Activated CD8-positive, alpha-beta T cell treated with anti-CD3 and anti-CD28 coated beads, Interleukin-2, amount 10 ng/mL, durations not matched to agents 7 days and 5 days (primary cell): ENCODE results near the gene FSTL4. TPM values are rescaled to one million over a fixed set of nuclear protein-coding genes. Genes with fewer than 3 reads are reported as not detected.

Source experiments
- ATAC-seq: fragments of 150-1000 bp; cut with Tn5 transposase; one replicate; pipeline ENCODE4 v1.10.0; 2021; ENCODE audit warnings: moderate library complexity
- CTCF ChIA-PET: fragments of 350-600 bp; sonication (Branson Sonifier 250); formaldehyde crosslinking; loops from one replicate; lab custom pipeline; 2021; ENCODE audit warnings: antibody characterized with exemption; lab: Charles Lee
- POLR2A ChIA-PET: fragments of 350-600 bp; sonication (Branson Sonifier 250); formaldehyde crosslinking; loops from one replicate; lab custom pipeline; 2021; ENCODE audit warnings: antibody characterized with exemption; lab: Charles Lee
- DNase-seq: peaks from one replicate; pipeline ENCODE4 v3.0.0-alpha.2; 2020
- H3K27ac Mint-ChIP-seq: one replicate; pipeline ENCODE4 v1.8.0; 2021; ENCODE audit warnings: mild to moderate bottlenecking, mixed read lengths
- H3K27me3 Mint-ChIP-seq: one replicate; pipeline ENCODE4 v1.8.0; 2021; ENCODE audit warnings: low read depth, mixed read lengths
- H3K36me3 Mint-ChIP-seq: one replicate; pipeline ENCODE4 v1.8.0; 2021; ENCODE audit warnings: low read depth, mixed read lengths
- H3K4me1 Mint-ChIP-seq: one replicate; pipeline ENCODE4 v1.8.0; 2021; ENCODE audit warnings: low read depth, mixed read lengths
- H3K4me3 Mint-ChIP-seq: one replicate; pipeline ENCODE4 v1.8.0; 2021; ENCODE audit warnings: mild to moderate bottlenecking, mixed read lengths
- H3K9me3 Mint-ChIP-seq: one replicate; pipeline ENCODE4 v1.8.0; 2022; ENCODE audit warnings: mixed read lengths; ENCODE audit not compliant: insufficient read depth
- total RNA-seq, 2 experiments: library from RNA; stranded (reverse); gene quantifications; one replicate each; pipeline ENCODE4 v1.2.3, GENCODE V29; 2021

Gene FSTL4
- total RNA-seq, 2 experiments from 2014 or later, result not detected

DNA sequence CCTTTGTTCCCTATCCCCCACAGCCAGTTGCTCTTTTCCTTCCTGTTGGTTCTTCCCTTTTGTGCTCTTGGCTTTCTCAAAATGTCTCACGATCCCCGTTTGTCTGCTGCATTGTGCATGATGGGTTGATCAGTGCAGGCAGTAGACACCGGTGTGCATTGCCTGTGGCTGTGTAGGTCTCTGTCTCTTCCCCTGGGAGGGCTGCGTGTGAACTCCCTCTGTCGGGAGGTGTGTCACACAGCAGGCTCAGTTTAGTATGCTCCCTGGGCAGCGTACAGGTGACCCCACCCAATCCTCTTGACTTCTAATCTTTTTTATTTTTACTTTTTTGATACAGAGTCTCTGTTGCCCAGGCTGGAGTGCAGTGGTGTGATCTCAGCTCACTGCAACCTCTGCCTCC lies 265.3 kb downstream of the FSTL4 start:
- H3K4me1 Mint-ChIP-seq, result no peaks in the 10 kb centered on the region
- POLR2A ChIA-PET, result no interaction called here
- no peaks in the 10 kb centered on the region for H3K36me3 Mint-ChIP-seq
- CTCF ChIA-PET, result interaction anchor here (2.2 to 2.3 kb wide), 2 partner anchors 9 to 236 kb away, joined by 5 to 8 read pairs; no protein-coding TSS in a partner anchor
- no peak overlapping the region for H3K27ac Mint-ChIP-seq
- peaks cover 14% of the 10 kb centered on the region for H3K27me3 Mint-ChIP-seq
- DNase-seq (no peak), ATAC-seq (peak; percentile 49)
- no peaks in the 10 kb centered on the region for H3K9me3 Mint-ChIP-seq
- H3K4me3 Mint-ChIP-seq, result no peak overlapping the region

DNA sequence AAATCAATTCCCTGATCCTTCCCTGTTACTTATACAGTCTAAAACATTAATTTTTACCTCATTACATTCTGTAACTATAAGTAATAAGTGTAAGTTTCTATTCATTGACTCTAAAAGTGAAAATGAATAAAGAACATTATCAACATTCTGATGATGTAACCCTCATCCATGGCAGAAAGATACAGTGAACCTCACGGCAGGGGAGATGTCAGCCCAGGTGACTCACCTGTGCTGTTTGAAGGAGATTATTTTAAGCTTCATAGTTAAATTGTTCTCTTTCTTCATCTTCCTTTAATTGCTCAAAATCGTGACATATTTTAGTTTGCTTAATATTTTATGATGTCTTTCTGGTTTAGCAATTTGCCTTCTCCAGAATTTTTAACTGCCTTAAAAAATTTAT lies 268.1 kb downstream of the FSTL4 start:
- peaks cover 12% of the 10 kb centered on the region for H3K27me3 Mint-ChIP-seq
- no peaks in the 10 kb centered on the region for H3K4me1 Mint-ChIP-seq
- CTCF ChIA-PET, result no interaction called here
- no peaks in the 10 kb centered on the region for H3K9me3 Mint-ChIP-seq
- no peak for DNase-seq
- H3K36me3 Mint-ChIP-seq, result no peaks in the 10 kb centered on the region
- H3K4me3 Mint-ChIP-seq, result no peak overlapping the region
- POLR2A ChIA-PET, result no interaction called here
- ATAC-seq, result no peak
- no peak overlapping the region for H3K27ac Mint-ChIP-seq

GRCh38 chr5:133343196-133343595 lies 269.1 kb downstream of the FSTL4 start:
- Mint-ChIP-seq H3K36me3 (no peaks in the 10 kb centered on the region), H3K9me3 (no peaks in the 10 kb centered on the region), H3K27me3 (peaks cover 12% of the 10 kb centered on the region), H3K27ac (no peak overlapping the region), H3K4me1 (no peaks in the 10 kb centered on the region), H3K4me3 (no peak overlapping the region)
- ChIA-PET CTCF (no interaction called here), POLR2A (no interaction called here)
- no peak for ATAC-seq
- DNase-seq, result no peak

DNA sequence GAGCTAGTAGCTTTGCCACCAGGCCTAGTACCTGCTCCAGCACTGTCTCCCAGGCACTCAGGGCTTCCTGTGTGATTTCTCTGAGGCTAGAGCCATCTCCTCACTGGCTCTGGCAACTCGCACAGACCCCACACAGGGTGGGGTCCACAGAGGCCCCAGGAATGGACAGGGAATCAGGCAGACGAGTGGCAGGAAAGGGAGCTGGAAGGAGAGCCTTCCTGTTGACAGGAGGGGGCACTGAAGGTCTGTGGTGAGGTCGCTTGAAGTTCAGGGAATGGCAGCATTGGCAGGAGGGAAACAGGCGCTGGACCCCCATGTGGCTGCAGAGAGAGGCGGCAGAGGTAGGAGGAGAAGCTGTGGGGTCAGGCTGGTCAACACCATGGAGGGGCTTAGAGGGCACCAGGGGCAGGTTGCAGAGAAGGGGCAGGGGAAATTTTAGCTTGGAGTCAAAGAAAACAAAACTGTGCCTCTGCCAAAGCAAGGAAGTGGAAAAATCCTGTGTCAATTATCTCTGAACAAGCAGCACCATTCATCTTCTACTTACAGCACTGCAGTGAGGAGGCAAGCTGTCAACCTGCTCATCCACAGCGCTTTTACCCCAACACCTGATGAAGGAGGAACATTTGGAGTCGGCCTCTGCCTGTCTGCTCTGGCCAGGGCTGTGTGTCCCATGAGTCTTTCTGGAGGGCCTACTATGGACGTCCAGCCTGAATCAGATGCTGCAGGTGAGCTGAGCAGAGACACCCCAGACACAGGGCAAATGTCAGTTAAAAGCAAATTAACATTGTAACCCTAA lies 270.2 kb downstream of the FSTL4 start:
- Mint-ChIP-seq H3K4me1 (no peaks in the 10 kb centered on the region), H3K27me3 (peaks cover 10% of the 10 kb centered on the region), H3K4me3 (no peak overlapping the region), H3K36me3 (no peaks in the 10 kb centered on the region), H3K9me3 (no peaks in the 10 kb centered on the region), H3K27ac (no peak overlapping the region)
- DNase-seq (no peak), ATAC-seq (no peak)
- ChIA-PET CTCF (no interaction called here), POLR2A (no interaction called here)

DNA sequence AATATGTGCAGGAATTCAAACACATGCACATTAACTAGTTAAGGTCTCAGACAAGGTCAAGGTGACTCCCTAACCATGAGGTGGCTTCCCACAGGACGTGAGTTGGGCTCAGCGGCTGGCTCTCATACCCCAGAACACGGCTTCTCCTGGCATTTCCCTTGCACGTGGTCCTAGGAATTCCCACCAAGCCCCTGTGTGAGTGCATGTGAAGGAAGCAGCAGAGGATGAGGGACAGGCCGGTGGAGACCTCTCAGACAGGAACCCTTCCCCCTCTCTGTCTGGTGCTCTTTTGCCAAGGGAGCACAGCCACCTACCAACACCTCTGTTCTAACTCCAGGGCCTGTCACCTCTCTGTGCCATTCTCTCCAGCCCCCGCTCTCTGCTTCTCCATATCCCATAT lies 271.0 kb downstream of the FSTL4 start:
- ChIA-PET CTCF (interaction anchor here (1.3 kb wide), 1 partner anchor 21 kb away, joined by 3 read pairs; no protein-coding TSS in a partner anchor), POLR2A (no interaction called here)
- no peak overlapping the region for H3K4me3 Mint-ChIP-seq
- H3K27ac Mint-ChIP-seq, result no peak overlapping the region
- H3K9me3 Mint-ChIP-seq, result no peaks in the 10 kb centered on the region
- no peak for ATAC-seq
- peaks cover 8% of the 10 kb centered on the region for H3K27me3 Mint-ChIP-seq
- peaks cover 6% of the 10 kb centered on the region for H3K4me1 Mint-ChIP-seq
- no peak for DNase-seq
- no peaks in the 10 kb centered on the region for H3K36me3 Mint-ChIP-seq

DNA sequence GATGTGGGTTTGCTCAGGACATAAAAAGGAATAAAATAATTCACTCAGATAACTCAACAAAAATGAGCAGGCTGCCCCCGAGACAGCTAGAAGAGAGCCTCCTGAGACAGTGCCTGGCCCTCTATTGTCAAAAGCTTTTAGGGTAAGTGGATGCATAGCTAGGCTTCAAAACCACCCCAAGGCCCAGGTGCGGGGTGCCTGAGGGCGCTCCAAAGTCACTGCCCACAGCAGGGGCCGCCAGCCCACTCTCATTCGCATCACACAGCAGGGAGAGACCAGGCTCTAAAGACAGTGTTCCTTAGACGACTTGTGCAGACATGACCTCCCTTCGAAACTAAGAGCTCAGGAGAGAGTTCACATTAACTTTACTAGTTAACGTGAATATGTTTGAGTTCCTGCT lies 271.5 kb downstream of the FSTL4 start:
- Mint-ChIP-seq H3K36me3 (no peaks in the 10 kb centered on the region), H3K9me3 (no peaks in the 10 kb centered on the region), H3K4me1 (peaks cover 10% of the 10 kb centered on the region), H3K27me3 (peaks cover 4% of the 10 kb centered on the region), H3K27ac (no peak overlapping the region), H3K4me3 (no peak overlapping the region)
- POLR2A ChIA-PET, result no interaction called here
- CTCF ChIA-PET, result interaction anchor here (1.3 kb wide), 1 partner anchor 21 kb away, joined by 3 read pairs; no protein-coding TSS in a partner anchor
- ATAC-seq (no peak), DNase-seq (no peak)

GRCh38 chr5:133340002-133340755 lies 272.2 kb downstream of the FSTL4 start:
- DNase-seq, result no peak
- Mint-ChIP-seq H3K4me1 (peaks cover 12% of the 10 kb centered on the region), H3K27me3 (peaks cover under 1% of the 10 kb centered on the region), H3K27ac (no peak overlapping the region), H3K4me3 (no peak overlapping the region), H3K9me3 (no peaks in the 10 kb centered on the region), H3K36me3 (no peaks in the 10 kb centered on the region)
- ChIA-PET CTCF (interaction anchor here (1.3 kb wide), 1 partner anchor 20 kb away, joined by 3 read pairs; no protein-coding TSS in a partner anchor), POLR2A (no interaction called here)
- no peak for ATAC-seq

DNA sequence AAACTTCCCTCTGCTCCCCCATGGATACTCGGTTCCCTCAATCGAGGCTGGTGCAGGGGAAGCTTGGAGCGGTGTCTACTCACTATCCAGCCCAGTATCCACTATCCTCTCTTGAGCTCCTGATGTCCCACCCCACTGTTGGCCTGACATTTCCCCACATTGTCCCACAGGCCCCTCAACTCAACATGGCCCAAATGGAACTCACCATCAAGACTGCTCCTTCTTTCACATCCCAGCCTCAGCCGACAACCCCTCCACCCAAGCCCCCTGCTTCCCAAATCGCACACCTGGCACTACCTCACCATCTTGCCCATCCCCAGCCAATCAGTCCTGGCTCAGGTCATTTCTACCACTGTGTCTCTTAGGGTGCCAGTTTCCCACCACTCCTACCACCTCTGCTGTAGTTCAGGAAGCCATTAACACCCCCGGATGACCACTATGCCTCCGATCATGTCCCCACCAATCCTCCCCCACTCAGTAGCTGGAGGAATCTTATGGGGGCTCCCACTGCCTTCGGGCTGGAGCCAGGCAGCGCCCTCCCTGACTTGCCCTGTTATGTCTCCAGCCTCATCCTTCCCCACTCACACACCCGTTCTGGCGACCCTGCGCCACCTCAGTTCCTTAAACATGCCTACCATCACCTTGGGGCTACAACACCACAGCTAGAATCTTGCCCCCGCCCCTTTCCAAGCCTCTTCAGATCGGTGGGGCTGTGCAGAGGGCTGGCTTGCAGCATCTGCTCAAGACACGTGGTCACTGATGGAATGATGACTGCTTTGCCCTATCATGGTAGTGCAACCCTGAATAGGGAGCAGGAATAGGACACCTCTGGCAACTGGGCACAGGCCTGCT lies 273.6 kb downstream of the FSTL4 start:
- ChIA-PET CTCF (interaction anchor here (1.3 kb wide), 1 partner anchor 11 kb away, joined by 3 read pairs; no protein-coding TSS in a partner anchor), POLR2A (no interaction called here)
- Mint-ChIP-seq H3K9me3 (no peaks in the 10 kb centered on the region), H3K4me1 (peaks cover 14% of the 10 kb centered on the region), H3K27me3 (no peaks in the 10 kb centered on the region), H3K36me3 (no peaks in the 10 kb centered on the region), H3K4me3 (no peak overlapping the region), H3K27ac (no peak overlapping the region)
- ATAC-seq (no peak), DNase-seq (no peak)

GRCh38 chr5:133337795-133338445 lies 274.4 kb downstream of the FSTL4 start:
- no peak overlapping the region for H3K4me3 Mint-ChIP-seq
- H3K36me3 Mint-ChIP-seq, result no peaks in the 10 kb centered on the region
- no peaks in the 10 kb centered on the region for H3K27me3 Mint-ChIP-seq
- DNase-seq, result no peak
- POLR2A ChIA-PET, result no interaction called here
- peaks cover 22% of the 10 kb centered on the region for H3K4me1 Mint-ChIP-seq
- H3K27ac Mint-ChIP-seq, result no peak overlapping the region
- CTCF ChIA-PET, result interaction anchor here (0.6 to 1.3 kb wide), 2 partner anchors 11 to 615 kb away, joined by 3 read pairs; no protein-coding TSS in a partner anchor
- H3K9me3 Mint-ChIP-seq, result no peaks in the 10 kb centered on the region
- ATAC-seq, result no peak

- CTCF ChIA-PET, result interaction anchor here (1.3 kb wide), 1 partner anchor 10 kb away, joined by 3 read pairs; no protein-coding TSS in a partner anchor
Observed at GRCh38 chr5:133336969-133337410, 275.4 kb downstream of the FSTL4 start.

More at GRCh38 chr5:133336969-133337410, 275.4 kb downstream of the FSTL4 start:
- H3K4me1 Mint-ChIP-seq, result peaks cover 31% of the 10 kb centered on the region
- DNase-seq (no peak), ATAC-seq (no peak)
- H3K9me3 Mint-ChIP-seq, result no peaks in the 10 kb centered on the region
- no peak overlapping the region for H3K27ac Mint-ChIP-seq
- H3K36me3 Mint-ChIP-seq, result no peaks in the 10 kb centered on the region
- no peaks in the 10 kb centered on the region for H3K27me3 Mint-ChIP-seq
- no peak overlapping the region for H3K4me3 Mint-ChIP-seq
- POLR2A ChIA-PET, result no interaction called here
